ENCODE results near the gene CEND1.

CEND1 gene

DNA sequence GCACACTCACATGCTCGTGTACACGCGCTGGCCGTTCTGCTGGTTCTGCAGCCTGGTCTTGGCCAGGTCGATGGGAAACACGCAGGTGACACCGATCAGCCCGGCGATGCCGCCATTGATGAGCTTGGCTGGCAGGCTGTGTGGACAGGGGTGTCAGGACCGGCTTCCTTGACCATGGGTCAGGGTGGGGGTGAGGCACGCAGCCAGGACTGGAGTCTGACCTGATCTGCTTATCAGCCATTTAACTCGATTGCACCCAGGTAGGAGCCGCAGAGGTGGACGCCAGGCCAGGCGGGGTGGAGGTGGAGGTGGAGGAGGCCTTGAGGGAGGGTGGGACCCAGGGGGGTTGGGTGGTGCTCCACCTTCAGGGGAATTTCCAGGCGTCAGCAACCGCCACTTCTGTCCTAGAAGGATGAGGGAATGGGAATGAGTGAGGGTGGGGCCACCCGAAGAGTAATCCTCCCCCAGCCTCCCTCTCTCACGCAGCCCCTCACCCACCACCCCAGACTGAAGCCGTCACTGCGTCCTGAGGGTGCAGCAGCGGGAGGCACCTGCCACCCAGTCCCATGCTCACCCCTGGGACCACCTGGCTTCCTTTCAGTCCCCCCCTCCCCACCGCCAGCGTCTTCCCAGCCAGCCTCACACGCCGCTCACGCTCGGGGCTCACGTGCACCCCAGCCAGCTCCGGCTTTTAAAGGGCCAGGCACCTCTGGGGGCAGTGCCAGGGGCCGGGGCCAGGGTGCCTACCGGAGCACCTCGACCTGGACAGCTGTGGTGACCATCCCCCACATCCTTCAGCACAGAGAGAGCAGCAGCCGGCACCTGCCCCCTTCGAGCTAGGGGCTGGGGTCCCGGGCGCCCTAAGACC is 5.1 kb upstream of the CEND1 start:
- no peak for DNase-seq (ENCODE audit: low read depth)

DNA sequence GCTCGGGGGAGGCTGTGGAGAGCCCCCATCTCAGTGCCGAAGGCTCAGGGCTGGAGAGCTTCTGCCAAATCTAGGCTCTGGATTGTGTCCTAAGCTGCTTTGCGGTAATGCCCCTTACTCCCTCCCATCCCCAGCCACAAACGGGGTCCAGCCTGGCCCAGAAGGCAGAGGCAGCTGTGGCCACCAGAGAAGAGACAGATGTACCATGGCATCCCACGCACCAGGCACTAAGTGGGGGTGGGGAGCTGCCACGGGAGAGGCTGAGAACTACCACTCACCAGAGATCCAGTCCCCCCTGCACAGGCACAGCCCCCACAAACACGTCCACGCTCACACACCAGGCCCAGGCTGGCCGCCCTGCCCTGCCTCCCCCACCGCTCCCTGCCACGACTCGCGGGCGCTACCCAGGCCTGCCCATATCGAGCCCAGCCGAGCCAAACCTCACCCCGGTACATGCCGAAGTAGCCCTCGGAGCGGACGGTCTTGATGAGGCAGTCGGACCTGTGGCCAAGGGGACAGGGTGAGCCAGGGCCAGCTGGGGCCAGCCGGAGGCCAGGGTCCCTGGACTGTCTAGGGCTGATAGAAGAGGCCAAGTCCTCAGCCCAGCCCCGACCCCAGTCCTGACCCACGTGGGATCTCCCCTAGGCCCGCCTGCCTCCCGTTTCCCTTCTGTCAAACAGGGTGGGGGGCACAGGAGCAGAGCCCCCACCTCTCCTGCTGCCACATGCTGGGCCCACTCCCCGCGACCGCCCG is 4.3 kb upstream of the CEND1 start:
- DNase-seq (ENCODE audit: low read depth): no peak

DNA sequence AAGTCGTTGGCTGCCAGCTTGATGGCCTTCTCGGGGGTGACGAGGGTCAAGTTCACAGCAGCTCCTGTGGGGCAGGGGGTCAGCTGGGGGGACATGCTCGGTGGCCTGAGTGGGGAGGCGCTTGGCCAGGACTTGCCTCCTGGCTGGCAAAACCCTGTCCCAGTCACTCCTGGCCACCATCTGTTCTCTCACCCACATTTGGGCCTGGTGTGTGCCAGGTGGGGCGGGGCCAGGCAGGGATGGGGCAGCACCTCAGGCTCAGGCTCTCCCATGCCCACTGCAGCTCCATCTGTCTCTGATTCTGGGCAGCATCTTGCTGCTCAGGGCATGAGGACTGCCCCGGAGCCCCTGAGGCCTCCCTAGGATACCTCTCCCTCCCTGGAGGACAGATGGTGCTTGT is 3.7 kb upstream of the CEND1 start:
- DNase-seq (ENCODE audit: low read depth): no peak

DNA sequence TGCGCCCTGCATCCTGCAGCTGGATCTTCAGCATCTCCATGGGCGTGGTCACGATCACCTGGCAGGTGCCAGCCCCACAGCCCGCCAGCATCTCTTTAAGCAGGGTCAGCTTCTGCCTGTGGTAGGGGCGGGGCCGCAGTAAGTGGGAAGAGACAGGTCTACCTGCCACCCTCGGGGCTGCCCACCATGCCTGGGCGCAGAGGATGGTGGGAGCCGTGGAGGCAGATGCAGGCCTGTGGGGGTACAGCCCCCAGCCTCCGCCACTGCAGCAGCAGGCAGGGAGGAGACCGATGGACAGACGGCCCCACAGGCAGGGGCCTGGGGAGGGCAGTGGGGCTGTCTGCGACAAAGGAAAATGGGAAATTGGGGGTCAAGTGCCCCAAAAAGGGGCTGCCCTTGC is 3.0 kb upstream of the CEND1 start:
- no peak for DNase-seq (ENCODE audit: low read depth)

DNA sequence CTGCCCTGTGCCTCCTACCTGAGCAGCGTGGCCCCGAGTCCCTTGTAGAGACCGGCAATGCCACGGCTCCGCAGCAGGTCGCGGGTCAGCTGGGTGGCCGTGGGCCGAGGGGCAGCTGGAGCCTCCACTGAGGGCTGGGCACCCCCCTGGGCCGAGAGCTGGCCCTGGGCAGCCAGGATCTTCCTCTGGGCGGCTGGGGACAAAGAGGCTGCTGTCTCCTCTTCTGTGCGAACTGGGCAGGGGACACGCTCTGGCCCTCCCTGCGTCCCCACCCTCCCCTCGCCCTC is 2.6 kb upstream of the CEND1 start:
- no peak for DNase-seq (ENCODE audit: low read depth)

DNA sequence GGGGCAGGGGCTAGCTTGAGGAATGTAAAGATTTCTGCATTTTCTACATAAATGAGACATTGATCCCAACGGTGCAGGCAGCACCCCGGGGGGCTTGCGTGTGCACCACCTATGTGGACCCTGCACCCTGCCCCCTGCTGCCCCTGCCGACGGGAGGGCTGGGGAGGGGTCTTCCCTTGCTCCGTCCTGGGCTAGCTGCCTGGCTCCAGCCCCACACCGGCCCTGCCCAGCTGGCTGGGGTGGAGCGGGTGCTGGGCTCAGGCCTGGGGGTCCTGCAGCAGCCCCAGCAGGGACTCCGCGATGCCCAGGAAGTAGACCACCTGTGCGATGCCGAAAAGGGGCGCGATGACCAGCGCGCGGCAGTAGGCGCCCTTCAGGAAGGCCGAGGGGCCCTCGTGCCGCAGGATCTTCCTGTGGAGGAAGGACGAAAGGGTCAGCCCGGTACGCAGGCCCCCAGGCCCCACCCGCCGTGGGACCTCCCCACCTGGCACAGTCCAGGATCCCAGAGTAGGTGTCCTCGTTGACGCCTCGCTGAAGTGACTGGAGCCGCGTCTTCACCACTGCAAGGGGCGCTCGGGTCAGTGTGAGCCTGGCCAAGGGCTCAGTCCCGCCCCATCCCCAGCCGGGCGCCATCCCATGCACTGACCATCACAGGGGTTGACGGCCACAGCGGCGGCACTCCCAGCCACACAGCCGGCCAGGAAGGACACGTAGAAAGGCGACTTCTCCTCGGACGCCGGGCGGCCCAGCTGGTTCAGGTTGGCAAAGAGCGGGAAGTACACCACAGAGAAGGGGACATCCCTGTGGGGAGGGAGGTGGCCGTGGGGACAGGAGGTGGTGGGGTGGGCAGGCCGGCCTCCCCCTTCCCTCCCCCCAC is 2.0 kb upstream of the CEND1 start:
- DNase-seq (ENCODE audit: low read depth): no peak

DNA sequence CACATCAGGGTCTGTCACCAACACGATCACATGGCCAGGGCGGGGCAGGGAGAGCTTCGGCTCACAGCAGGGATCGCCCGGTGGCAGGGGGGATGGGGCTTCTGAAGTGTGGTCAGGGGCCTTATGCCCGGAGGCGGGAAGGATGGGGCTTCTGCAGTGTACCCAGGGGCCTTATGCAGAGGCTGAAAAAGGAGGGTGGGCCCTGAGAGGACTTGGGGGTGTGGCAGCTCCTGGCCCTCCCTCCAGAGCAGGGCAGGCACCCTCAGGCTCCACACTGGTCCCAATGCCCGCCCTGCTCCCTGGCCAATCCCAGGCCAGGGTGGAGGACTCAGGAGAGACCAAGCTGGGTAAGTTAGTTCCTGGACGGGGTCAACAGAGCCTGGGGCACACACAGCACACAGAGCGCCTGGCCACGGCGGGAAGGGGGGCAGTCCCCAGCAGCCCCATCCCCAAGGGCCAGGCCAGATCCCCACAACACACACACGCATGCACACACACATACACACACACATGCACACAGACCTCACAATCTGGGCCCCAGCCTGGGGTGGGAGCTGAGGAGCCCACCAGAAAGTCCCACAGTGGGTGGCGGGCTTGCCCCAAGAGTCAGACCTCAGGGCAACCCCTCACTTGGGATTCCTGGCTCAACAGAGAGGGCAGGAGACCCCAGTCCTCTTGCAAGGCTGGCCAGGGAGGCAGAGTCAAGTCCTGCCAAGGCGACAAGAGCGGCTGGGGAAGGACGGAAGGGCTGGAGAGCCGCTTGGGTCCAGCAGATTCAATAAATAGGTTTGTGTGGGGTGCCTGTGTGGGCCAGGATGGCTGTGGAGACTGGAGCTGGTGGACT is 1.1 kb upstream of the CEND1 start:
- no peak for DNase-seq (ENCODE audit: low read depth)

DNA sequence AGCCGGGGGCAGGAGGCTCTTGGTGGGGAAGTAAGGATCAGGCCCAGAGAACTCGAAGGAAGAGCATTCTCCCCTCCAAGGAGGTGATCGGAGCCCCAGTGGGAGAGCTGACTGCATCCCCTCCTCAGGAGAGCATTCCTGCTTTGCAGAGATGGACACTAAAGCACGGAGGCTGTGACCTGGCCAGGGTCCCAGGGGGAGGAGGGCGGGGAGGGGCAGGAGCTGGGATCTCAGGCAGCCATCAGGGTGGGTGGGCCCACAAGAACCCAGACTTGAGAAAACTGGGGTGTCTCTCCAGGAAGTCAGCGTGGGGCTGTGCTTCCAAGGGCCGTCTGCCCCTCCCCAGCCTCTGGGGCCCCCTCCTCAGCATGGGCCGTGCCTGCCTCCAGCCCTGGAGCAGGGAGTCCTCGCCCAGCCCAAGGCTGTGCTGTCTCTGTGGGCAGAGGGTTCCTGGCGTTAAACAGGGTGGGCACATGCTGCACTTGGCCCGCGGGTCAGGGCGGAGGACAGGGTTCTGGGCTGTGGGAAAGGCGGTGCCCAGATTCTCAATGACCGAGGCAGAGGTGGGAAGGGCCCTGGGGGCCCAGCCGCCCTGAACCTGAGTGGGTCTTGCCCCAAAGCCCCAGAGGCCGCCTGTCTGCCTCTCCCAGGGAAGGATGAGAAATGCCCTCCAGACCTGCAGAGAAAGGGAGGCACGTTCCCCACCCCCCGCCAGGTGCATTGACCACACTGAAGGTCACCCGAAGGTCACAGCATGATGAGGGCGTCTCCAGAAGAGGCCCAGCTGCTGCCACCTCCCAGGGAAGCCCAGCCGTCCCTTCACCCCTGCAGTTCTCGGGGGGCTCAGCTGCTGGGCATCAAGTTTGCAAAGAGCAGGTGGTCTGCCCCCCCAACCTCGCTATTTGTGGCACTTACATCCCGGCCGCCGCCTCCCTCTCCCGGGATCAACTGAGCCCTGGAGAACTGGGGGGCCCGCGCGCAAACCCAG is 643 bp downstream of the CEND1 start:
- no peak for DNase-seq (ENCODE audit: low read depth)

DNA sequence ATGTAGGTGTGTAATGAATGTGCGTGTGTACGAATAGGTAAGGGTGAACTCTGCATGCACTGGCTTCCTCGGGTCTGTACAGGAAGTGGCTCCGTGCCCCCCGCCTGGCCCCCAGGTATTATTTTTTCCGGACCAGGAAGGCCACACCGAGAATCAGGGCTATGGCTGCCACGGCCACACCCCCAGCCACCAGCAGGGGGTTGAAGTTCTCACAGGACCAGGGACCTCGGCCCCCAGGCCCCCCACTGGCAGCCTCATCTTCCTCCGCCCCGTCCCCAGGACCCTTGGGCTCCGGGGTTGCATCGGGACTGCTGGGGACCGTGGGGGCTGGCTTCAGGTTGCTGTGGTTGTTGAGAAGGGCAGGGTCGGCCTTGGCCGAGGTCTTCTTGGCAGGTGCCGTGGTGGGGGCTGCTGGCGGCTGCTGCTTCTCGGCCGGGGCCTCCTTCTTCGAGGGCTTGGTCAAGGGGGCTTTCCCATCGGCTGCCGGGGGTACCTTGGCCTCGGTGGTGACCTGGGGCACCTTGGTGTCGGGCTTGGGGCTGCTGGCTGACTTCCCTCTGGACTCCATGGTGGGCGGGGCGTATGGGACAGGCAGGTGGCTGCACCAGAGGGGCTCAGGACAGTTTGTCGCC is 1.8 kb downstream of the CEND1 start:
- no peak for DNase-seq (ENCODE audit: low read depth)

DNA sequence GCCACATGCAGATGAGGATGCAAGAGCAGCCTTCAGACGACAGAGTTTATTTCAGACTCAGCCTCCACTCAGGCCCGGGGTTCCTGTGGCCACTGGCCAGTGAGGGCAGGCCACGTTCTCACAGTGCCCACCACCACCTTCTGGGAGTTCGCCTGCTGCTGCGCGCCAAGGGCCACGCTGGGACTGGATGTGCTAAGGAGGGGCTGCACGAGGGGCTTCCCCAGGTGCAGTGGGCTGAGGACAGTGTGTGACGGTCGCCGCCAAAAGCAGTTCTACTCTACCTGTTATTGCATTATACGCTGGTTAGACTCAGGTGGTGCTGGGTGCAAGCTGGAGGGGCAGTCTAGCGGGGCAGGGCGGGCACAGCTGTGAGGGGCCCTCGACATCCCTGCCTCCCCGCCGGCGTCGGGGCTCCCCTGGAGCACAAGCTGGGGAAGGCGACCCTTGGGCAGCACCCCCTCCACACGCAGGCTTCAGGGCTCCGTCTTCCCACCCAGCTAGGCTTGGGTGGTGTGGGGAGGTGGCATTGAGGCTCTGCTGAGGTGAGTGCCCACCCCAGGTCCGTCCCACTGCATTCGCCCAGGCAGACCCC is 2.7 kb downstream of the CEND1 start:
- no peak for DNase-seq (ENCODE audit: low read depth)

DNA sequence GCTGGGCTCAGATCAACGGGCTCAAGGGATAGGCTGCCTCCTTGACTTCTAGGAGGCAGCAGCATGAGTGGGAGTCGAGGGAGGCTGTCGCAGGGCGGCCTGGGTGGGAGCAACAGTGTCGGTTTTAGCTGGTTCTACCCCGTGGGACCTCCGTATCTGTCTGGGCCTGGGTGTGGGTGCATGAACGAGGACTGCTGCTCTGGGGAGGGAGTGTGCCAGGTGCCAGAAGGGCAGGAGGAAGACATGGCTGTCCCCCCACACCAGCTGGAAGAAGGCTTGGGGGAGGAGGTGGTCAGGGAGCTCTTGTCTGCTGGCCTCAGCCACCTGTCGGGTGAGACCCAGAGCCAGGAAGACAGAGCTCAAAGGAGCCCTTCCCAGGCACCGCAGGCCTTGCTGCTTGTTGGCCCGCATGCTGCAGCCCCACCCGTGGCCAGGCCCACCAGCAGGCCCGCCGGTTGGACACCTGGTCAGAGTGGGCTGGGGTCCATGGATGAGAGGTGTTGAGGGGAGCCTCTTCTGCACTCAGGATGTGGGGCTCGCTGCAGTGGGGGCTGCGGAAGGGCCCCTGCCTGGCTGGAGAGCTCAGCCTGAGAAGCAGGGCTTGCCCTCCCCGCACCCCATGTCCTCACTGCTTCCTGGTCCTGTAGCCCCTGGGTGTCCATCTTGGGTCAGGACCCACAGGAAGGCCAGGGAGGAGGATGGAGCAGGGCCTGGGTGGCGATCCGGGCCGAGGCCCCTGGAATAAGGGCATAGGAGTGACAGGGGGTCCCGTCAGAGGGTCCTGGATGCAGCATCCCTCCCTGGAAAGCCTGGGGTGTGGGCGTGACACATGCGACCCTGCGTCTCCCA is 3.4 kb downstream of the CEND1 start:
- no peak for DNase-seq (ENCODE audit: low read depth)

DNA sequence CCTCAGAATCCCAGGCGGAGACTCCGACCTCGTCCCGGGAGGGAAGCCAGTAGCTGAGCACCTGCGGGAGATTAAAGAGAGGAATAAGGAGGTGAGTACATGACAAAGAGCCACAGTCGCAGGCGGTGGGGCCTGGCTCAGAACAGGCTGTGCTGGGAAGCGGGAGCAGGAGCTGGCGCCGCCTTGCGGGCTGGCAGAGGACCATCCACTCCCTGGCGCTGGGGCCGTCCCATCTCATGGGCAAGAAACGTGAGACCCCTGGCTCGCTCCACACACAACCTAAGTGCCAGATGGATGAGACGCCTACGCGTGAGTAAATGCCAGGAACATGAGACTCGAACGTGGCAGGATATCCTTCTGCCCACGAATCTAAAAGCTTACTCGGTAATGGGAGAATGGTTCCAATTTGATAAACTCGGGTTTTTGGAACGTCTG is 6.3 kb downstream of the CEND1 start:
- no peak for DNase-seq (ENCODE audit: low read depth)

DNA sequence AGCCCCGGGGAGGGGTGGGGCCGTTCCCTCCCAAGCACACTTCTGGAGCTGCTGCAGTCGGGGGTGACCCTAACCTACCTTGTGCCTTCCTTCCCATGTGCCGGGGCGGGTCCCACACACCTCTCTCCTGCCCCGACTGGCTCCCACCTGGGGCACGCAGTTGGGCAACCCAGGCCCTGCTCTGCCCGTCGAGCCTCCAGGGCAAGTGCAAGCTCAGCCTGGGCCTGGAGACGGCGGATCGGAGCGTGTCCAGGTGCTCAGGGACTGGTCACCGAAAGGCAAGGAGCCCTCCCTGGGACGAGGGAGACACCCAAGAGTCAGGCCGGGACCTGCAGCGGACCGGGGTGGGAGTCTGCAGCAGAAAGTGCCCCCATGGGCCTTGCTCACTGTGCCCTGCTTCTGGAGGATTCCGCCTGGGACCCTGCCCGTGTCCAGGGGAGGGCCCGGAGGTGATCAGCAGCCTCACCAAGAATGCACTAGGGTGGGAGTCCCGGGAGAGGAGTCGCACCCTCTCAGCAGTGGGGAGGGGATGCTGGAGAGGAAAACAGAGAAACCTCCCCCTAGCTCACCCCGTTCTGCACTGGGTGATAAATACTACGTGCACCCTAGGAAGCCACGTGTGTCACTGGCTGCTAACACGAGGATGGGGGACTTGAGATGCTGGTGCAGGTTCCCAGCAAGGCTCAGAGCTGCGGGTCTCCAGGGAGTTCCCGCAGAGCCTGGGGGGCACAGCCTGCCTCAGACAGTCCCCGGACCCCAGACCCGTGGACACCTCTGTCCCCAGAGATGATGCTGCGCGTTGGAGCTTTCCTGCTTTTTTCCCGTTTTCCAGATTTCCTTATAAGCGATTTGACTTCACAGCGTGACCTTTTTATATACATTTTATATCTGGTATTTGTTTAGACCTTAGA is 7.4 kb downstream of the CEND1 start:
- no peak for DNase-seq (ENCODE audit: low read depth)

DNA sequence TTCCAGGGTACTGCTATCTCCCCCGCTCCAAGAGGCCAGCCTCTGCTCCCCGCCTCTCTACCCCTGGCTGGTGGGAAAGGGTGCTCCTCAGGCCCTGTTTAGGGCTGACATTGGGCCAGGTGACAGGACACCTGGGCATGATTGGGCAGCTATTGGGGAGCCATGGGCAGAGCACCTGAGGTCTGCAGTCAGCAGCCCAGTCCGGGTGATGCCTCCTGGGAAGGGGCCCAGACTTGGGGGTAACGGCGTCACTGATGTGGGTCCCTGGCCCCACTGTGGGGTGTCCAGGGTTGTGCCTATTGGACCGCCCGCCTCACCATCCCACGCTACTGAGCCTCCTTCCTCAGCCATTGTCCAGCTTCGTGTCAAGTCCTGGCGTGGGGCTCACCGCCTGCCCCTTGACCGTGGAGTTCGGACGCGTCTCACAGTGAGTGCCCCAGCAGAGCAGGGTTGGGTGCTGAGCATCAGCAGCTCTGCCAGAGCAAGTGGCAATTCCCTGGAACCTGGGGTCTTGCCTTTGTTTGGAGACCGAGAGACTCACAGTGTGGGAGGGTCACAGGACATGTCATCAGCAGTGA is 9.8 kb downstream of the CEND1 start:
- no peak for DNase-seq (ENCODE audit: low read depth)

DNA sequence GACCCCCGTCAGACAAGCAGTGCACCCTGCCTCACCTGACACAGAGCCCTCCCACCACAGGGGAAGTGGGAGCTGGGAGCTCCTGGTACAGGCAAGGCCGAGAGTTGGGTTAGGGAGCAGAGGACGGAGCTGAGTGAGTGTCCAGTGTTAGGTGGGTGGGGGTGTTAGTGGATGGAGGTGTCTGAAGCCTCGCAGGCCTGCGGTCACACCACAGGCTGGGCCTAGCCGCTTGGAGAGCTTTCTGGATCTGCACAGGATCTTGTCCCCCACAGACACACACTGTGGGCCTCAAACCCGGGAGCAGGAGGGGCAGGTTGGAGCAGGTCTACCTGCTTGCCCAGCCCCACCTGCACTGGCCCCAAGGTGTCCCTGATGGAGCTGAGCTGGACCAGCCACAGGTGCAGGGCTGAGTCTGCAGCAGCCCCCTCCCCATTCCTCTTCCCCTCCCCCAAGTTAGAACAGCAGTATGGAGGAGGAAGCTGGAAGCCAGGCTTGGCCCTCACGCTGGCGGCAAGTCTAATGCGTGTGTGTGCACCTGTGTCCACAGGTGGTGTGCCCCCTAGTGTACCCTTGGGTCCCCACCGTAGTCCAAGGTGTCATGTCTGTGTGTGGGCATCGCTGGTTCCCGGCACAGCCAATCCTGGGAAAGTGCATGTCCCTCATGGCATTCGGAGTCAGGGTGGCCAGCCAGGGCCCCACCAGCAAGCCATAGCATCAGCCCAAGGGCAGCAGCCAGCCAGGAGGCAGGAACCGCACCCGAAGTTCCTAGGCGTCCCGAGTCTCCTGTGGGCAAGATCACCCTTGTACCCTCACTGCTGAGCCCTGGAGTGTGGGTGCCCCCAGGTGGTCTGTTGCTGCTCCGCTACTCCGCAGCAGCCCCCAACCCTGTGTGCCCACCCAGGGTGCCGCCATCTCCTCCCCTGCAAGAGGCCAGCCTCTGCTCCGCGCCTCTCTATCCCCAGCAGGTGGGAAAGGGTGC is 10.6 kb downstream of the CEND1 start:
- no peak for DNase-seq (ENCODE audit: low read depth)
